ENCODE measurements around the gene IGLON5.
A peak's percentile ranks its signal among the peaks of the same experiment; 100 is the strongest.

The IGLON5 gene

DNA sequence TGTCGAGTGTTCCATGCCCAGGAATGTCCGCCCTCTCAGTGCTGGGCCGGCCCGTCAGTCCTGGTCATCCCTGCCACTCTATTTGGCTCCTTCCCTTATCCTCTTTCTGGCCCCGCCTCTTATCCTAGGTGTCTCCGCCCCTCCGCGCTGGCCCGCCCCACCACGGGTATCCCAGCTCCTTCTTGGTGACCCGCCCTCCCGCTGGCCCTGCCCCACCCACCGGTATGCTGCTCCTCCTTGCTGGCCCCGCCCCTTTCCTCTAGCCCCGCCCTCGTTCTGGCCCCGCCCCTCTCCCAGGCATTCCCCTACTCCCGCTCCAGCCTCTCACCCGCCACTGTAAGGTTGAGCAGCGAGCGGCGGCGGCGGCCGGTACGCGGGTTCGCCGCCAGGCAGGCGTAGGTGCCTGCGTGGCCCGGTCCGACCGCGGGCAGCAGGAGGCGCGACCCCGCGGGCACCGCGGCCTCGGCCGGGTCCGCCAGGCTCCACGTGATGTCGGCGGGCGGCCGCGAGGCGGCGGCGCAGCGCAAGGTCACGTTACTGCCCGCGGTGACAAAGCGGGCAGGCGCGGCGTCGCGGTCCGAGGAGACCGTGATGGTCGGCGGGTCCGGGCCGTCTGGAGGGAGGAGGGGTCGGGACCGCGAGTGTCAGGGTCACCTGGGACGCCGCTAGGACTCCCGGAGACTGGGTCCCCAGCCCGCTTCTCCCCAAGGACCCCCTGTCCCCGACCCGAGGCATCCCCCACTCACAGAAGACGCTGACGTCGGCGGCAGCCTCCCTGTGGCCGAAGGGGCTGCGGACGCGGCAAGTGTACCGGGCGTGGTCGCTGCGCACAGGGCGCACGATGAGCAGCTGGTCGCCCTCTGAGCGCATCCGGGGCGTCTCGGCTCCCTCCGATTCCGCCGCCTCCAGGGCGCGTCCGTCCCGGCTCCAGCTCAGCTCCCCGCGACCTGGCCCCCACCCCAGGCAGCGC is 28.5 kb downstream of the IGLON5 start:
- DNase-seq = peak; percentile 98

DNA sequence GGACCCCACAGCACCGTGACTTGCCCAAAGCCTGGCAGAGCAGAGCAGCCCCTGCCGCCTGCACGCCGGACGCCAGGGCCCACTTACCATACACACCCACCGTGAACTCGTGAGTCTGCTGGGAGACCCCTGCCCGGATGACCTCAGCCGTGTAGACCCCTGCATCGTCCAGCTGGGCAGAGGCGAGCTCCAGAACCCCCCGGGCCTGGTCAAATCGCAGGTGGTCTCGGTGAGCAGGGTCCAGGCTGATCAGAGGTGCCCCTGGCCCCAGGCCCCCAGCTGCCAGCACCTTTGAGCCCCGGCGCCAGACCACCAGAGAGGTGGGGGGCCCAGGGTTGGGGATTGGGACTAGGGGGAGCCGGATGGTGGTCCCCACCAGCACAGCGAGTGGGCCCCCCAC is 29.6 kb downstream of the IGLON5 start:
- no peak for DNase-seq

DNA sequence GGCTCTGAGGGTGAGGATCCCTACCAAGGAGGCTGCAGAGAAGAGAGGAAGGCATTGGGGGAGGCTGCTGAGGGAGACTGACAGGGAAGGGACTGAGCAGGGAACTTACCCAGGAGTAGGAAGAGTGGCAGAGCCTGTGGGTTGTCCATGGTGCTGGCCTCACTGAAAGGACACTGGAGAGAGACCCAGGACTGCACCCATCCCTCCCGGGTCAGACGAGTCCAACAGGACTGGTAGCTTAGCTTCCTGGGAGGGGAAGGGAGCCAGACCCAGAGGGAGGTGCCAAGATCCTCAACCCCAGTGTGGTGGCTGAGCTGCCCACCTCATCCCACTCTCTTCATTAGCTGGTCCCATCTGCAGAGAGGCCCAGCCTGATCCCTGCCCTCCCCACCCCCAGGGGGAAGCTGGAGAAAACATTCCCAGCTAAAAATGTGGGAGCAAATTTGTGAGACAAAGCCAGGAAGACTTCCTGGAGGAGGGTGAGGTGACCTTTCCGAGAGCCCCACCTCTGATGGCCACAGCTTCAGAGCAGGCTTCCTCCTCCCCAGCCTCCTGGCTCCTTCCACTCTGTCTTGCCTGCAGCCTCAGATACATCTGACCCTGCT is 30.6 kb downstream of the IGLON5 start, which contains the start of gene VSIG10L:
Gene VSIG10L, minus strand, starts transcription at position 164 of the 605 bp plus-strand sequence. Its CDS starts 15 bp downstream, at position 149.
- DNase-seq = no peak

DNA sequence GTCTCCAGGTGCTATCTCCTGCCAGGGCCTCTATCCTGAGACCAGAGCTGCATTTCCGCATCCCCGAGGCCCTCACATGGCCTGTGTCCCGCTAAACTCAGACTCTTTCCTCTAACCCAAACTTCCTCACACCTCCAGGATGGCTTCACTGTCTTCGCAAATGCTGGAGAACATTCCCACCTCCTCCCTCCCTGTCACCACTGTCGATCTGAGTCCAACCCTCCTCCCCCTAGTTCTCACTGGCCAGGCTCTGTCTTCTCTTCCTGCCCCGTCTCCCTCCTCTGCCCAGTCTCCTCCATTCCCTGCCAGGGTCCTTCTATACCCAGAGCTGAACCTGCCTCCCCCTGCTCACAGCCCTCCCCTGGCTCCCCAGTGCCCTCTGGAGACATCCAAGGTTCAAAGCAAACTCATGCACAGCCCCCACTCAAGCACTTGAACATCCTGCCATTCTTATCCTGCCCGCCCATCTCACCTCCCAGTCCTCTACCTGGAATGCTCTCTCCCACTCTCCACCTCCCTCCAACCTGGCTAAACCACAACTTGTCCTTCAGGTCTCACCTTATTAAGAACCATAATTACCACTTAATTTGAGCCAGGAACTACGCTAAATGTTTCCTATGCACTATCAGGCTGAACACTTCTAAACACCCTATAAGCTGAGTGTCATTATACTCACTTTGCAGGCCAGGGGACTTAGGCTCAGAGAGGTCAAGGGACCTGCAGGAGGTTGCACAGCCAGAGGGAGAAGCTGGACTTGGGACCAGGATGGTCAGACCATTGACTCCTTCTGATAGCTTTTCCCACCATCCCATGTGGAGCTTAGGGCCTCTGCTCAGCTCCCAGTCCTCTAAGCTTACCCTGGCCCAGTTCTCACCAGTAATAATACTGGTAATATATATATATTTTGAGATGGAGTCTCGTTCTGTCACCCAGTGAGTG is 31.5 kb downstream of the IGLON5 start:
- no peak for DNase-seq

DNA sequence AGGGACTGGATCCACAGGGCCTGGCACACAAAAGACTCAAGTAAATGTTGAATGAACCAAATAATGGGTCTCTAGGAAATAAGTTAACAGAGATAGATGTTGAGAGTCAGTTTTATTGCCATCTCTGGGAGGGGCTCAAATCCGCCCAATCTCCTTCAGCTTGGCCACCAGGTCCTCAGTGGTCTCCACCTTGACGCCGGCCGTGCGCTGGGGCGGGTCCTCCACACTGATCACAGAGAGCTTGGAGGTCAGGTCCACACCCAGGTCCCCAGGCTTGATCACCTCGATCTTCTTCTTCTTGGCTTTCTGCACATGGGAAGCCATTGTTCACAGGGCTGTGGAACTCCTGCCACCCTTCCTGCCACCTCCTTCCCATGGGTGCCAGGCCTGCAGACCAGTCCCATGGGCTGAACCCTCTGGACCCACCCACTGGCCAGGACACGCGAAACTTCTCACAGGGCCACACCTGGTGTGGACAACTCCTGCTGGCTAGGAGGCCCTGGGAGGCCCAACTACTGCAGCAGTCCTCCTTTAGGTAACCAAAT is 33.7 kb downstream of the IGLON5 start:
- no peak for DNase-seq

DNA sequence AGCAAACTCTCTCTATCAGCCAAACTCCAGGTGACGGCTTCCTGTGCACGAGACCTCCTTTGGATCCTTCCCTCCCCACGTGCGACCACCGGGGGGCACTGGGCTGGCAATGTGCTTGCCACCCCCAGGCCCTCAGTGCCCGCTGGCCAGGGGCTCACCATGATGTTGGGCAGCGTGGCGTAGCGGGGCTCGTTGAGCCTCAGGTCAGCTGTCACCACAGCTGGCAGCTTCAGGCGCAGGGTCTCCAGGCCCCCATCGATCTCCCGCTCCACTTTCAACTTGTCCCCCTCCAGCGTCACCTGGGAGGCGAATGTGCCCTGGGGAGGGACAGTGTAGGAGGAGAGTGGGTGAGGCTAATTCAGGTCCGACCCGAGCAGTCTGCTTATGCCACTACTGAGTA is 35.3 kb downstream of the IGLON5 start:
- no peak for DNase-seq

DNA sequence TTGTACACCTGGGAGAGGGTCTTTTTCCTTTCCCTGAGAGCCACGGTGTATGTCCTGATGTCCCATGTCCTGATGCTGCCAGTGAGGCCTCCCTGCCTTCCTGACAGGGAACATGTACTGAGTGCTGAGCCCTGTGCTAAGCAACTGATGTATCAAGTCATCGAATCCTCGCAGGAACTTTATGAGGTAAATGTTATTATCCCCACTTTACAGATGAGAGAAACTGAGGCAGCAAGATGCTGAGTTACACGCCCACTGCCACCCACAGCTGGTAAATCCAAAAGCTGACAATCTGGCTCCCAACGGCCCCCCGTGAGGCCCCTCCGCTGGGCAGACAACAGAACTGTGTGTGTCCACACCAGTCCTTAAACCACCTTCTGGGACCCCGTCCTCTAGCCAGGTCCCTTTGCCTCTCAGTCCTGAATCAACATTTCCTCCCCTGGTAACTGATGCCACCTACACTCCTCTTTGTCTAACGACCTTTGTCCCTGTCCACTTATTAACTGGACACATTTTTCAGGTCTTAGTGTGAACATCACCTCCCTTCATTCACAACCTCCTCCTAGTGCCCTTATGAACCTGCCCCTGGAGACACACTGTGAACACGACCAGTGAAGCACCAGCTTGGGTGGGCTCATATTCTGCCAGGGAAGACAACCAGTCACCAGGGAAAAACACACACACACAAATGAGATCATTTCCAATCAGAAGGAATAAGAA is 35.9 kb downstream of the IGLON5 start:
- DNase-seq = no peak

DNA sequence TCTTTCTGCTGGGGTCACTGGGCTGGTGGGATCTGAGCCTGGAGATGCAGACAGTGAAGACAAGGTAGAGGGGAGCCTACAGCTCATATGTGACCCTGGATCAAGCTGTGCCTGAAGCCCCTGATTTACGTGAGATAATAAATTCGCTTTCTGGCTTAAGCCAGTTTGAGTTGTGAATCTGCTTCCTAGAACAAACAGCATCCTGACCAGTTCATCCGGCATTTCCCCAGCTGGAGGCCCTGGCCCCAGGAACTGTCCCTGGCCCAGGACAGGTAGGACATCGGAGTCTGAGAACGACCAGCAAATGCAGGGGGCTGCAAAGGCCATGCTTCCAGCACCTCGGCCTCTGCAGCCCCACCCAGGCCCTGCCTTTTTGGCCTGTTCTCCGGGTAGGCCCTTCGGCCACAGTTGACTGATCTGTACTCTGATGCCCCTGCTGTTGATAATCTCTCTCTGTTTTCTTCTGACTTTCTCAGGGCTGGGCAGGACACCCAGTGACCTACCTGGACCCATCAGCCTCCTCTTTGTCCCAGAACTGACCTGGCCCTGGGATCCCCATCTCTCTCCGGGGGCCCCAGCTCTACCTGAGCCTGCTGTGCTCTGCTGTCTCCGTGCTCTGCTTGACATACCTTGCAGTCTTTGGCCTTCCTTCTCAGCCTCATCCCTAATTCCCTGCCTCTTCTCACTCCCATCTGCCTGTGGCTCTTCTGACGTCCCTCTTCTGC is 40.0 kb downstream of the IGLON5 start:
- DNase-seq = no peak

DNA sequence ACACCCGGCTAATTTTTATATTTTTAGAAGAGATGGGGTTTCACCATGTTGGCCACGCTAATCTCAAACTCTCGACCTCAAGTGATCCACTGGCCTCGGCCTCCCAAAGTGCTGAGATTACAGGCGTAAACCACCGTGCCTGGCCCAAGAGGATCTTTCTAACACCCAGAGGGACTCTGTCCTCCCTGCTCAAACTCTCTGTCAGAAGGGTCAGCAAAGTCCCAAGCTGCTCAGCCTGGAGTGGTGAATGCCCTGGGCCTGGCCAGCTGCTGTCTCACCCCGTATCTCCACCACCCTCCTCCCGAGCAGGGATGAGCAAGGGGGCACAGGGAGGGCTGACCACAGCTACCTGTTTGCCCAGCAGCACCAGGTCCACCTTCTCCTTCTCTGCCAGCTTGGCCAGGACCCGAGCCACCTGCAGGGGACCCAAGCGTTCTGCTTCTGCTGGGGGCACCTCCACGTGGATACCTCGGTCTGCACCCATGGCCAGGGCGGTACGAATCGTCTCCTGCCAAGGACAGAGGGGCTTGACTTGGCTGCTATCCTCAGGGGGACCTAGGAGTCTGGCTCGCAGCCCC is 41.4 kb downstream of the IGLON5 start:
- no peak for DNase-seq

DNA sequence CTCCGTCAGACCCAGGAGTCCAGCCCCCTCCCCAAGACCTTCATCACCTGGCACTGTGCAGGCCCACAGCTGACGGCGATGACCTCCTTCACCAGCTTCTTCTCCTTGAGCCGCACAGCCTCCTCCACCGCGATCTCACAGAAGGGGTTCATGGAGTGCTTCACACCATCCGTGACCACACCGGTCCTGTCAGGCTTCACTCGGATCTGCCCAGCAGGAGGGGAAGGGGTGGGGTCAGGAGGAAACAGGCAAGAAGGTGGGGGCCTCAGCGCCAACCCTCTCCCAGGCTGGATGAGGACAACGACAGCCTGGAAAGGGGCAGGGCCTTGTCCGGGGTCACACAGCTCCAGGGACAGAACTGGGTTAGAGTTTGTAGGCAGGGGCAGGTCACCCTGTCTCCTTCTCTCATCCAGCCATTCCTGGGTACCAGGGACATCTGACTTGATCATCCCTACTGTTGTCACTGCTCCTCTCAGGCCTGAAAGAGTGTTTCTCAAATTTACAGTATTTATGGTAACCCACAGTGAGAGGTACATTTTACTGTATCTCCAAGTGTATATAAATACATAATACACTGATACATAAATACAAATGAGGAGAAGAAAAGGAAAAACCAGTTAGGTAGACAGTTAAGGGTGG is 42.8 kb downstream of the IGLON5 start:
- no peak for DNase-seq

DNA sequence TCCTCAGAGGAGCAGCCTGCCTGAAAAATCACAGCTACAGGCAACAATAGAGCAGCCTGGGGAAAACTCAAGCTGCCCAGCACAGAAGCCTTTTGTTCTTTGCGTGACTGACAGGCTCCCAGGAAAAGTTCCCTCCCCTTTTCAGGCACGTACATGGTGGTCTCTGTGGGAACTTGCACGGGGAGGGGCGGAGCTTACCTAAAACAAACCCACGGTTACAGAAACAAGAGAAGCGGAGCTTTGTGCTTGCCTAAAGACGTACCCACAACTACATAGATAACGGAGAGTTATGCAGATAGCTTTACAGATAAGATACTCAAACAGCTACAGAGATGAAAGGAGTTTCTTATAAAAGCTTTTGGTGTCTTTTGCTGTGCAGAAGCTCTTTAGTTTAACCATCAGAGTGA is 43.3 kb downstream of the IGLON5 start:
- no peak for DNase-seq

DNA sequence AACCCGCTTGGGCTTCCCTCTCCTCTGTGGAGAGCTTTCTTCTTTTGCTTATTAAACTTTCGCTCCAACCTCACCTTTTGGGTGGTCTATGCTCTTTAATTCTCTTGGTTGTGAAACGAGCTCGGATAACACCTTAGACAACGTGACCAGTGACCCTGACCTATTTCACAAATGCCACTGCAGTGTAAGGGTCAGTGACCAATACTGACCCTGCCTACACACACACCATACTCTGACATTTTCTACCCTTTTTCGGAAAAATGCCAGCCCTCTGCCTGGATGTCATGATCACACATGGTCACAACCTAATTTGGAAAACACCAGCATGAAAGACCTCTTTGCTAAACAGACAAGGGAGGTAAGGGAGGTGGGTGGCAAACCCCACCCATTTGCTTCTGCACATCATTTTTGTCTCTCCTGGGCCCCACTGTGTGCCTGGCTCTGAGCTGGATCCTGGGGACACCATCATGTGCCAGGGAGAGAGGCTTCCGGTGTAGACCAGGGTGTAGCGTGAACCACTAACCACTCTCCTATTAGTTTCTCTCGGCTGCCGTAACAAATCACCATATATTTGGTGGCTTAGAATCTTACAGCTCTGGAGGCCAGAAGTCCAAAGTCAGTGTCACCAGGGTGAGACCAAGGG is 44.8 kb downstream of the IGLON5 start:
- no peak for DNase-seq

DNA sequence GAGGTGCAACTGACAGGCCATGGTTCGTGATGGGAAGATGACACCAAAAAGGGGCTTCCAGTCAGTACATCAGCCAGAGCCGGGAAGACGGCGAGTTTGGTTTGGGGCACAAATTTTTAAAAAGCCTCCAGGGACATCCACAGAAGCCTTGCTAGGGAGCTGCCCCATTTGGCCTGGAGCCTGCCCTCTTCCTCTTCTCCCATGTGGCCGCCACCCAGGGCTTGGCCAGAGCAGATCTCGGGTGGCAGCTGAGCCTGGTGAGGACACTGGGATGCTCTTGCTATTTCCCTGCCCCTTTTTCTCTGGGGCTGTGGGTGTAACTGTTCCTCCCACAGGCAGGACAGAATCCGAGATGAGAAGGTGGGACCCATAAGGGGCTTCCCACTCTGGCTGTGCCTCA is 46.5 kb downstream of the IGLON5 start:
- no peak for DNase-seq

DNA sequence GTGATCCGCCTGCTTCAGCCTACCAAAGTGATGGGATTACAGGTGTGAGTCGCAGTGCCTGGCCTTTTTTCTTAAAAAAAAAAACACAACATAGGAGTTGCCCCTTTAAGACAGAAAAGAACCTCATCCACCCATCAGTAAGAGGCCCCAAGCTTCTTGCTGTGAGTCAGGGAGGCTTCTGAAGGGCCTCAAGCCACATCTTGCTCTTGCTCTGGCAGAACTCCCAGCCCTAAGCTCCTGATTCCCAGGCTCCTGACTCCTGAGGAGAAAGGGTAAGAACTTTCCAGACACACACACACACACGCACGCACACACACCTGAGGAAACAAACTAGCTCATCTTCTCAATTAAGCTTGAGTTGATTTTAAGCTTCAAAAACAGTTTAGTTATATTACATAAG is 47.9 kb downstream of the IGLON5 start:
- DNase-seq = no peak

DNA sequence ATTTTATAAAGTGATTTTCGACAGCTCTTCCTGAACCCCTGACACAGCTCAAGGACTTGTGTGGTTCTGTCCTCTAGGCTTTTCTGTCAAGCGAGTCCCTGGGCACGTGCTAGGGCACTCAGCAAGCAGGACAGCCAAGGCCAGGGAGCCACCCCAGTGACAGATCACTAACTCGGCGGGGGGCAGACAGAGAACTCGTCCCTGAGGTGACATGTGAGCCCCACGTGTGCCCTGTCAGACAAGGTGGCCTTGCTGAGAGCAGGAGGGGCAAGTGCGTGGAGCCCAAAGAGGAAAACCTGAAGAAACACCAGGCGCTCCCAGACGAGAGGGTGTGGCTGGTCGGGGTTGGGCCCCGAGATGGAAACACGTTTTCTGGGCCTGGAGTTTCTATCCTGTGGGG is 49.8 kb downstream of the IGLON5 start:
- no peak for DNase-seq

DNA sequence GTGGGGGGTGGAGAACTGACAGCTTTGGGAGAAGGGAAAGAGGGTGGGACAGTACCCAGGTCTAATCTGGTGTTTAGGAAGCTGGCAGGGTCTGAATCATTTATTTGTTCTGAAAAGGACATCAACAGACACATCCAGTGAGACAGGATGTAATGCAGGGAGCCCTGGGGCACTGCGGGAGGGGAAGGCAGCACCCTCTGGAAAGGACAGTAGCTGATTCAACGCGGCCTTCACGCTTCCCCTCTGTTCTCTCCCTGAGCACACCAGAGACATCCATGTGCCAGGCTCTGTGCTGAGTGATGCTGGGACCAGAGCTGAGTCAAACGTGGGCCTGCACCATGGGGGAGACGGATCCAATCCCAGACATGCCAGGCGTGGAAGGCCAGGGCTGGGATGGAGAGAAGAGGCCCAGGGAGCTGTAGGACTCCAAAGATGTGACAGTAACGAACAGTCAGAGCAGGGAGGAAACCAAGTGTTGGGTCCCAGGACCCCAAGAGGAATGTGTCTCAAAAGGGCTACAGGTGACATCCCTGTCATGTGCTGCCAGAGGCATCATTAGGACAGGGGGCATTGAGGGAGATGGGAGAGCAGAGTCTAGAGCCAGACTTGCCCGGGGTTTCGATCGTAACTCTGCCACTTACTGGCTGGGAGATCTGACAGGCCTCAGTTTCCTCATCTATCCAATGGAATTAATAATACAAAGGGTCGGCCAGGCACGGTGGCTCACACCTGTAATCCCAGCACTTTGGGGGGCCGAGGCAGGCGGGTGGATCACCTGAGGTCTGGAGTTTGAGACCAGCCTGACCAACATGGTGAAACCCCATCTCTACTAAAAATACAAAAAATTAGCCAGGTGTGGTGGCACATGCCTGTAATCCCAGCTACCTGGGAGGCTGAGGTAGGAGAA is 53.0 kb downstream of the IGLON5 start:
- no peak for DNase-seq

DNA sequence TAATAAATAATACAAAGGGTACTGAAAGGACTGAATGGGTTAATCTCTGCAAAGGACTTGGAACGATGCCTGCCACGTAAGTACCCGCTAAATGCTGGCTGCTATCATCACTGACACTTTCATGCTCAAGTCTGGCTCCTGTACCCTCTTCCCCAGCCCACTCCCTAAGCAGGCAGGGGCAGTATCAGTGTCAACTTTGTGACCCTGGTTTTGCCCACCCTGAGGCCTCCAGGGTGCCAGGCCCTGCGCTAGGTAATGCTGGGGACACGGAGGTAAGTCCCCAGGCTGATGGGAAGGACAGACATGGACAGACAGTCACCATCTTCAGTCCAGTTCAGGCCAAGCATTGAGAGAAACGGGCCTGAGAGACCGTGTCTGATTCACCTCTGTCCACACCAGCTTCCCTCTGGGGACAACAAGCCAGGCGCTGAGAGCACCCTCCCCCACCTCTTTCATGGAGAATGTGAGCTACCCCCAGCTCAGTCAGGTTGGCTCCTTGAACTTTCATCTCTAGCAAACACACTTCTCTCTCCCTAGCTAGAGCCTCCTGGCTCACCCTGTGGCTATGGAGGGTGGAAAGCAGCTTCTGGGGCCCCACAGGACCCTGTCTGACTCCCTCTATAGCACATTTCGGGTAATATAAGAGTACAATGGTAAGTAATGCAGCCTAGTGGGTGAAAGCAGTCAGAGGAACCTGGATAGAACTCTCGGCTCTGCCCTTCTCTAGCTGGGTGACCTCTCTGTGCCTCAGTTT is 53.9 kb downstream of the IGLON5 start:
- no peak for DNase-seq

DNA sequence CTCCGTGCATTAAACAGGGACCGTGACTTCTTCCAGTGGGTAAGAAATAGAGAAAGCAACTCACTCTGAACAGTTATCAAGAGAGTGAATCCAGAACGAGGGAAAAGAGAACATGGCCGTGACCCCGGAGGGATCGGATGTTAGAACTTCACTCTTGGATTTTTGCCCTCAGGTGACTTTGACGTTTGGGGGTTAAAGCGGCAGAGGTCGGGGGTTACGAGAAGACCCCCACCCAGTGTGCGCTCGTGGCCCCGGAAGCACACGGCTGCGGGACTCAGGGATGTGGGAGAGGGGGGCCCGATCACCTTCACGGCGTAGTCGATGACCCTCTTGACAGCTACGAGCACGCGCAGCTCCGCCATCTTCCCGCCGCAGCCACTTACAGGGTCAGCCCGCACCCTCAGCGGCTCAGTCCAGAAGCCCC is 54.5 kb downstream of the IGLON5 start, which contains the start of gene ETFB:
Gene ETFB, minus strand, starts transcription at position 424 of the 424 bp plus-strand sequence. Its CDS starts 62 bp downstream, at position 362.
- DNase-seq = no peak
